HEK293 (cell line): Measurements from ENCODE around the gene INO80B.

Experiments
- MYNN ChIP-seq: fragments of 450-650 bp; formaldehyde crosslinking; IDR thresholded peaks from 2 replicates; pipeline ENCODE4 v1.5.1; 2016; ENCODE audit warnings: missing biosample characterization, missing genetic modification characterization, borderline replicate concordance
- PRDM10 ChIP-seq: fragments of 450-650 bp; formaldehyde crosslinking; IDR thresholded peaks from 2 replicates; pipeline ENCODE4 v1.5.1; 2016; ENCODE audit warnings: missing biosample characterization, missing genetic modification characterization
- YY1 ChIP-seq: fragments of 450-650 bp; formaldehyde crosslinking; IDR thresholded peaks from 2 replicates; pipeline ENCODE4 v1.5.1; 2018; ENCODE audit warnings: missing biosample characterization, missing genetic modification characterization
- ZBTB17 ChIP-seq: fragments of 450-650 bp; formaldehyde crosslinking; IDR thresholded peaks from 2 replicates; pipeline ENCODE4 v1.5.1; 2016; ENCODE audit warnings: missing biosample characterization, missing genetic modification characterization
- ZBTB7A ChIP-seq: fragments of 450-650 bp; formaldehyde crosslinking; IDR thresholded peaks from 2 replicates; pipeline ENCODE4 v1.5.1; 2016; ENCODE audit warnings: low read depth, missing biosample characterization, missing genetic modification characterization
- ZBTB8A ChIP-seq: fragments of 450-650 bp; formaldehyde crosslinking; IDR thresholded peaks from 2 replicates; pipeline ENCODE4 v1.5.1; 2016; ENCODE audit warnings: missing biosample characterization, missing genetic modification characterization
- ZFP3 ChIP-seq: fragments of 450-650 bp; formaldehyde crosslinking; IDR thresholded peaks from 2 replicates; pipeline ENCODE4 v1.5.1; 2016; ENCODE audit warnings: low read depth, missing biosample characterization, missing genetic modification characterization
- ZNF121 ChIP-seq: fragments of 450-650 bp; formaldehyde crosslinking; IDR thresholded peaks from 2 replicates; pipeline ENCODE4 v1.5.1; 2016; ENCODE audit warnings: missing biosample characterization, missing genetic modification characterization
- ZNF175 ChIP-seq: fragments of 450-650 bp; formaldehyde crosslinking; IDR thresholded peaks from 2 replicates; pipeline ENCODE4 v1.5.1; 2016; ENCODE audit warnings: missing biosample characterization, missing genetic modification characterization
- ZNF529 ChIP-seq: fragments of 450-650 bp; formaldehyde crosslinking; IDR thresholded peaks from 2 replicates; pipeline ENCODE4 v1.5.1; 2017; ENCODE audit warnings: missing genetic modification characterization, missing biosample characterization; ENCODE audit not compliant: insufficient replicate concordance
- ZNF639 ChIP-seq: fragments of 450-650 bp; formaldehyde crosslinking; IDR thresholded peaks from 2 replicates; pipeline ENCODE4 v1.5.1; 2016; ENCODE audit warnings: missing biosample characterization, missing genetic modification characterization
- TF ChIP-seq, protein P1 (sequence below): fragments of 450-650 bp; formaldehyde crosslinking; IDR thresholded peaks from 2 replicates; pipeline ENCODE4 v1.5.1; 2016; ENCODE audit warnings: missing biosample characterization, missing genetic modification characterization
- TF ChIP-seq, protein P2 (sequence below): fragments of 450-650 bp; formaldehyde crosslinking; IDR thresholded peaks from 2 replicates; pipeline ENCODE4 v1.5.1; 2016; ENCODE audit warnings: missing biosample characterization, missing genetic modification characterization, low read depth

- TF ChIP-seq, protein P1, sequence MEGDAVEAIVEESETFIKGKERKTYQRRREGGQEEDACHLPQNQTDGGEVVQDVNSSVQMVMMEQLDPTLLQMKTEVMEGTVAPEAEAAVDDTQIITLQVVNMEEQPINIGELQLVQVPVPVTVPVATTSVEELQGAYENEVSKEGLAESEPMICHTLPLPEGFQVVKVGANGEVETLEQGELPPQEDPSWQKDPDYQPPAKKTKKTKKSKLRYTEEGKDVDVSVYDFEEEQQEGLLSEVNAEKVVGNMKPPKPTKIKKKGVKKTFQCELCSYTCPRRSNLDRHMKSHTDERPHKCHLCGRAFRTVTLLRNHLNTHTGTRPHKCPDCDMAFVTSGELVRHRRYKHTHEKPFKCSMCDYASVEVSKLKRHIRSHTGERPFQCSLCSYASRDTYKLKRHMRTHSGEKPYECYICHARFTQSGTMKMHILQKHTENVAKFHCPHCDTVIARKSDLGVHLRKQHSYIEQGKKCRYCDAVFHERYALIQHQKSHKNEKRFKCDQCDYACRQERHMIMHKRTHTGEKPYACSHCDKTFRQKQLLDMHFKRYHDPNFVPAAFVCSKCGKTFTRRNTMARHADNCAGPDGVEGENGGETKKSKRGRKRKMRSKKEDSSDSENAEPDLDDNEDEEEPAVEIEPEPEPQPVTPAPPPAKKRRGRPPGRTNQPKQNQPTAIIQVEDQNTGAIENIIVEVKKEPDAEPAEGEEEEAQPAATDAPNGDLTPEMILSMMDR (tag by site-specific recombination), result no peak
- TF ChIP-seq YY1 (tag by site-specific recombination), result no peak
- TF ChIP-seq MYNN, result no peak
- peak; percentile 96 for TF ChIP-seq ZBTB17
- no peak for TF ChIP-seq ZNF639 (tag by site-specific recombination)
- TF ChIP-seq ZNF121 (tag by site-specific recombination), result no peak
- TF ChIP-seq PRDM10 (tag by site-specific recombination), result no peak
- no peak for TF ChIP-seq ZNF175 (tag by site-specific recombination)
- TF ChIP-seq ZBTB8A (tag by site-specific recombination), result no peak
- TF ChIP-seq ZNF529 (tag by site-specific recombination), result no peak
- TF ChIP-seq ZBTB7A, result no peak
- TF ChIP-seq ZFP3 (tag by site-specific recombination), result no peak
- TF ChIP-seq, protein P2, sequence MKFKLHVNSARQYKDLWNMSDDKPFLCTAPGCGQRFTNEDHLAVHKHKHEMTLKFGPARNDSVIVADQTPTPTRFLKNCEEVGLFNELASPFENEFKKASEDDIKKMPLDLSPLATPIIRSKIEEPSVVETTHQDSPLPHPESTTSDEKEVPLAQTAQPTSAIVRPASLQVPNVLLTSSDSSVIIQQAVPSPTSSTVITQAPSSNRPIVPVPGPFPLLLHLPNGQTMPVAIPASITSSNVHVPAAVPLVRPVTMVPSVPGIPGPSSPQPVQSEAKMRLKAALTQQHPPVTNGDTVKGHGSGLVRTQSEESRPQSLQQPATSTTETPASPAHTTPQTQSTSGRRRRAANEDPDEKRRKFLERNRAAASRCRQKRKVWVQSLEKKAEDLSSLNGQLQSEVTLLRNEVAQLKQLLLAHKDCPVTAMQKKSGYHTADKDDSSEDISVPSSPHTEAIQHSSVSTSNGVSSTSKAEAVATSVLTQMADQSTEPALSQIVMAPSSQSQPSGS, result no peak
Measured at GRCh38 chr2:74501335-74502071, 46.6 kb downstream of the INO80B start.
